Keratinocyte (primary cell): ENCODE measurements around the gene PAQR5. TPM values are rescaled to one million over a fixed set of nuclear protein-coding genes. Genes with fewer than 3 reads are reported as not detected.
A peak's percentile ranks its signal among the peaks of the same experiment; 100 is the strongest.
"Not testable (repeated sequence)": the region's sequence is repeated elsewhere in the genome, so short reads cannot be mapped to it uniquely, and the experiment has no call there.

Source experiments
- DNase-seq: peaks from one replicate; pipeline ENCODE4 v3.0.0-alpha.2; 2011; ENCODE audit warnings: low read depth, missing footprints, low spot score
- FAIRE-seq: peaks from 2 replicates; lab custom pipeline; 2011; peaks lifted over from hg19 to GRCh38; lab: Jason Lieb, UNC
- H2AFZ ChIP-seq: 2 replicates; pipeline ENCODE4 v1.6.0; 2012; ENCODE audit warnings: low read length, control low read depth, inconsistent platforms; ENCODE audit not compliant: control insufficient read depth
- H3K27ac ChIP-seq: 2 replicates; pipeline ENCODE4 v1.5.1; 2011; ENCODE audit warnings: low read length; ENCODE audit not compliant: control insufficient read depth, insufficient read depth
- H3K27me3 ChIP-seq: 3 replicates; pipeline ENCODE4 v1.6.0; 2011; ENCODE audit warnings: low read length; ENCODE audit not compliant: control insufficient read depth, insufficient read depth; ENCODE audit errors: extremely low read depth
- H3K36me3 ChIP-seq, 2 experiments: 2 replicates in 1 of 2; 3 replicates in 1 of 2; pipeline ENCODE4 v1.5.1; 2011; ENCODE audit warnings: low read length in 2 of 2, mild to moderate bottlenecking in 1 of 2; ENCODE audit not compliant: control insufficient read depth in 2 of 2, insufficient read depth in 2 of 2; ENCODE audit errors: extremely low read depth in 1 of 2
- H3K4me1 ChIP-seq: 3 replicates; pipeline ENCODE4 v1.5.1; 2011; ENCODE audit warnings: low read length; ENCODE audit not compliant: control insufficient read depth, insufficient read depth; ENCODE audit errors: extremely low read depth
- H3K4me2 ChIP-seq: 3 replicates; pipeline ENCODE4 v1.6.0; 2011; ENCODE audit warnings: low read depth, low read length; ENCODE audit not compliant: control insufficient read depth, insufficient read depth; ENCODE audit errors: extremely low read depth
- H3K4me3 ChIP-seq, 3 experiments: fragments of 200-600 bp in 1 of 3; sonication (generic) in 1 of 3; 2 replicates in 2 of 3; 3 replicates in 1 of 3; pipeline ENCODE4 v1.5.1; 2011 to 2016; ENCODE audit warnings: low read length in 3 of 3, mild to moderate bottlenecking in 3 of 3, control low read depth in 2 of 3, inconsistent platforms in 1 of 3, low read depth in 1 of 3, mixed read lengths in 1 of 3, mixed run types in 1 of 3, moderate library complexity in 1 of 3; ENCODE audit not compliant: control insufficient read depth in 2 of 3, insufficient read depth in 2 of 3; ENCODE audit errors: extremely low read depth in 1 of 3
- H3K79me2 ChIP-seq: 2 replicates; pipeline ENCODE4 v1.6.0; 2012; ENCODE audit warnings: low read length; ENCODE audit not compliant: control insufficient read depth, insufficient read depth
- H3K9ac ChIP-seq: 3 replicates; pipeline ENCODE4 v1.6.0; 2011; ENCODE audit warnings: low read length; ENCODE audit not compliant: control insufficient read depth, insufficient read depth; ENCODE audit errors: extremely low read depth
- H3K9me1 ChIP-seq: 3 replicates; pipeline ENCODE4 v1.6.0; 2011; ENCODE audit warnings: low read length; ENCODE audit not compliant: control insufficient read depth, insufficient read depth; ENCODE audit errors: extremely low read depth
- H3K9me3 ChIP-seq: 2 replicates; pipeline ENCODE4 v1.5.1; 2012; ENCODE audit warnings: low read depth, low read length; ENCODE audit not compliant: control insufficient read depth
- H4K20me1 ChIP-seq: 3 replicates; pipeline ENCODE4 v1.6.0; 2011; ENCODE audit warnings: low read length; ENCODE audit not compliant: control insufficient read depth, insufficient read depth; ENCODE audit errors: extremely low read depth
- EZH2 ChIP-seq: IDR thresholded peaks from one replicate; pipeline ENCODE4 v1.6.1; 2012; ENCODE audit warnings: inconsistent platforms, mild to moderate bottlenecking, low read length, moderate library complexity
- dilution Hi-C: fragments of 300-500 bp; cut with MboI; formaldehyde crosslinking; loops from one replicate; pipeline ENCODE4 v1.7.0; 2020; ENCODE audit warnings: low sequenced_read_pairs; ENCODE audit not compliant: extremely low pct_ligation_motif_present
- polyA plus RNA-seq, 5 experiments: library from polyadenylated mRNA; depleted of rRNA in 3 of 5; stranded (reverse) in 3 of 5; stranded (forward) in 1 of 5; unstranded in 1 of 5; fragments of >200 nt; gene quantifications; 1 replicate in 1 of 5; 2 replicates in 3 of 5; 3 replicates in 1 of 5; pipeline versions ENCODE4 v1.2.1 to v1.2.3, GENCODE V29; 2011 to 2012; ENCODE audit warnings: missing spikeins in 2 of 5, low read depth in 1 of 5, low replicate concordance in 1 of 5
- TF ChIP-seq, protein P1 (sequence below), 3 experiments: IDR thresholded peaks in 1 of 3; conservative IDR thresholded peaks in 1 of 3; optimal IDR thresholded peaks in 1 of 3; 2 replicates in 2 of 3; 3 replicates in 1 of 3; pipeline versions ENCODE3 to v1.5.1; 2011; ENCODE audit warnings: low read length in 3 of 3, mild to moderate bottlenecking in 3 of 3, moderate library complexity in 2 of 3, control low read depth in 1 of 3, inconsistent platforms in 1 of 3; ENCODE audit not compliant: insufficient read depth in 2 of 3; ENCODE audit errors: extremely low read depth in 1 of 3

The PAQR5 gene
- polyA plus RNA-seq, 1 donor (not counting 4 experiments of a cell fraction or from before 2014, with no cell fraction given), result 0.30 TPM

DNA sequence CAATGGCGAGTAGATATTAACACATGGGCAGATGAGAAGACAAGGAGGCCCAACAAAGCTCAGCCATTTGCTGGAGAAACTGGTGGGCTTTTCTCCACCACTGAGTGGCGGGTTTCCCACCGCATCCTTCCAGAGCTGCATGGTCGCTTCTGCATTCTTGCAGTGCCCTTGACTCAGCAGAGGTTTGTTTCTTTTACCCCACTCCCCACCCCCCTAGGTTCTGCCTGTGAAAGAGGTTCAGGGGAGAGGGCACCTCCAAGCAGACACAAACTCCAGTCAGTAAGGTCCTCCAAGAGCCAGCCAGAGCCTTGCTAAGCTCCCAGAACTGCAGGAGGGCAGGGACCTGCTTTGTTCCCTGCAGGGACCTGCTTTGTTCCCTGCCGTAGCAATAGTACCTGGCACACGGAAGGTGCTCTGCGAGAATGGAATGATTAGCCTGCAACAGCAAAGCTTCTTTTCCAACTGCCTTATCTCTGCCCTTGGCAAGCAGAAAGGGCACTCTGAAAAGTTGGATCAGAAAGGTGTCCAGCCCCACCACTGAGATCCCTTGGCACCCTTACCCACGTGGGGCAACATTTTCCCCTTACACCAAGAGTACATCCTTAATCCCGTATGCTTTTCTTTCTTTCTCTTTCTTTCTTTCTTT, 1.4 kb downstream of the PAQR5 start:
- H3K4me2 ChIP-seq, result no peak overlapping the region
- H3K27me3 ChIP-seq, result peaks cover 50% of the 10 kb centered on the region
- no peaks in the 10 kb centered on the region for H3K79me2 ChIP-seq
- no peak overlapping the region for H2AFZ ChIP-seq
- no peak overlapping the region for H3K27ac ChIP-seq
- H3K36me3 ChIP-seq, result no peaks in the 10 kb centered on the region
- H3K9ac ChIP-seq, result no peak overlapping the region
- no peaks in the 10 kb centered on the region for H3K4me1 ChIP-seq
- dilution Hi-C loops, result no loop called here
- no peak for FAIRE-seq
- H3K4me3 ChIP-seq, result no peak overlapping the region
- H4K20me1 ChIP-seq, result no peaks in the 10 kb centered on the region
- no peak for DNase-seq
- peak; percentile 93 for TF ChIP-seq EZH2
- TF ChIP-seq, protein P1, sequence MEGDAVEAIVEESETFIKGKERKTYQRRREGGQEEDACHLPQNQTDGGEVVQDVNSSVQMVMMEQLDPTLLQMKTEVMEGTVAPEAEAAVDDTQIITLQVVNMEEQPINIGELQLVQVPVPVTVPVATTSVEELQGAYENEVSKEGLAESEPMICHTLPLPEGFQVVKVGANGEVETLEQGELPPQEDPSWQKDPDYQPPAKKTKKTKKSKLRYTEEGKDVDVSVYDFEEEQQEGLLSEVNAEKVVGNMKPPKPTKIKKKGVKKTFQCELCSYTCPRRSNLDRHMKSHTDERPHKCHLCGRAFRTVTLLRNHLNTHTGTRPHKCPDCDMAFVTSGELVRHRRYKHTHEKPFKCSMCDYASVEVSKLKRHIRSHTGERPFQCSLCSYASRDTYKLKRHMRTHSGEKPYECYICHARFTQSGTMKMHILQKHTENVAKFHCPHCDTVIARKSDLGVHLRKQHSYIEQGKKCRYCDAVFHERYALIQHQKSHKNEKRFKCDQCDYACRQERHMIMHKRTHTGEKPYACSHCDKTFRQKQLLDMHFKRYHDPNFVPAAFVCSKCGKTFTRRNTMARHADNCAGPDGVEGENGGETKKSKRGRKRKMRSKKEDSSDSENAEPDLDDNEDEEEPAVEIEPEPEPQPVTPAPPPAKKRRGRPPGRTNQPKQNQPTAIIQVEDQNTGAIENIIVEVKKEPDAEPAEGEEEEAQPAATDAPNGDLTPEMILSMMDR (optimal IDR thresholded peaks at IDR 0.05 in 1 of 3, IDR thresholded peaks at IDR 0.05 in 1 of 3, conservative IDR thresholded peaks at IDR 0.05 in 1 of 3; ENCODE audit: extremely low read depth in 1 of 3, insufficient read depth in 2 of 3, low read length in 3 of 3), result no peak
- H3K9me1 ChIP-seq, result no peaks in the 10 kb centered on the region
- H3K9me3 ChIP-seq, result no peaks in the 10 kb centered on the region

DNA sequence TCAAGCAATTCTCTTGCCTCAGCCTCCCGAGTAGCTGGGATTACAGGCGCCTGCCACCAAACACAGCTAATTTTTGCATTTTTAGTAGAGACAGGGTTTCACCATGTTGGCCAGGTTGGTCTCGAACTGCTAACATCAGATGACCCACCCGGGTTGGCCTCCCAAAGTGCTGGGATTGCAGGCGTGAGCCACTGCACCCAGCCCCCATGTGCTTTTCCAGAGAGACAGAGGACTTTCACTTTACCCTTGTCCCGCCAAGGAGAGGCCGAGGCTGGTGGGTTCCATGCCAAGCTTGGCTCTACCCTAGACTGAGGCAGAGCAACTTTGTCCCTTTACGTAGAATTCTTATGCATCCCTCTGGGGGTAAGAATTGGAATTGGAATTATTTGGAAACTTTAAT, 2.4 kb downstream of the PAQR5 start:
- H3K9me1 ChIP-seq, H3K4me1 ChIP-seq, H3K9me3 ChIP-seq, DNase-seq, dilution Hi-C loops, H3K4me2 ChIP-seq, H2AFZ ChIP-seq, H3K27ac ChIP-seq, FAIRE-seq, H3K36me3 ChIP-seq, H3K9ac ChIP-seq, H3K79me2 ChIP-seq, H3K4me3 ChIP-seq, H4K20me1 ChIP-seq: not testable (repeated sequence)
- peaks cover 50% of the 10 kb centered on the region for H3K27me3 ChIP-seq

DNA sequence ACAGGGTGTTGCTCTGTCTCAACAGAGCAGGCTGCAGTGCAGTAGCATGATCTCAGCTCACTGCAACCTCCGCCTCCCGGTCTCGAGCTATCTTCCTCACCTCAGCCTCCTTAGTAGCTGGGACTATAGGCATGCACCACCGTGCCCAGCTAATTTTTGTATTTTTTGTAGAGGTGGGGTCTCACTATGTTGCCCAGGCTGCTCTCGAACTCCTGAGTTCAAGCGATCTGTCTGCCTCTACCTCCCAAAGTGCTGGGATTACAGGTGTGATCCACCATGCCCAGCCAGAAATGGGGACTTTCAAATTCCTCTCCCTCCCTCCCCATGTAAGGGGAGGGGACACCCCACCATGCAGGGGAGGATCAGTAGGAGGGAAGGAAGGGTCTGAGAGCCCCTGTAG, 3.4 kb downstream of the PAQR5 start:
- H3K9me1 ChIP-seq, H4K20me1 ChIP-seq, H3K79me2 ChIP-seq, H2AFZ ChIP-seq, H3K9ac ChIP-seq, H3K36me3 ChIP-seq, H3K4me3 ChIP-seq, H3K4me2 ChIP-seq, H3K9me3 ChIP-seq, dilution Hi-C loops, H3K4me1 ChIP-seq, DNase-seq, FAIRE-seq, H3K27ac ChIP-seq: not testable (repeated sequence)
- peaks cover 45% of the 10 kb centered on the region for H3K27me3 ChIP-seq
